Liver (tissue), 9 donors: ENCODE results near the gene GPAT3. TPM values are rescaled to one million over a fixed set of nuclear protein-coding genes. Genes with fewer than 3 reads are reported as not detected.
"Not testable (repeated sequence)": the region's sequence is repeated elsewhere in the genome, so short reads cannot be mapped to it uniquely, and the experiment has no call there.

ENCODE experiments used
- DNase-seq: peaks from one replicate; pipeline ENCODE4 v3.0.0-alpha.2; 2017; ENCODE audit warnings: low spot score
- H3K27ac ChIP-seq, 2 donors: one replicate each; pipeline ENCODE4 v1.7.0; 2013; ENCODE audit warnings: inconsistent platforms in 2 of 2, low read length in 2 of 2, control low read depth in 1 of 2, low read depth in 1 of 2, mild to moderate bottlenecking in 1 of 2
- H3K27me3 ChIP-seq, 4 donors: one replicate each; pipeline versions ENCODE4 v1.6.1 to v1.7.0; 2013; ENCODE audit warnings: low read length in 3 of 4, inconsistent platforms in 1 of 4, mild to moderate bottlenecking in 1 of 4, moderate library complexity in 1 of 4; ENCODE audit not compliant: control insufficient read depth in 4 of 4, insufficient read depth in 4 of 4
- H3K36me3 ChIP-seq, 4 donors: one replicate each; pipeline versions ENCODE4 v1.6.1 to v1.7.0; 2013; ENCODE audit warnings: low read length in 3 of 4, mild to moderate bottlenecking in 3 of 4, low read depth in 1 of 4, moderate library complexity in 1 of 4; ENCODE audit not compliant: control insufficient read depth in 4 of 4, insufficient read depth in 3 of 4
- H3K4me1 ChIP-seq, 4 donors: one replicate each; pipeline versions ENCODE4 v1.6.1 to v1.7.0; 2013; ENCODE audit warnings: low read length in 3 of 4, mild to moderate bottlenecking in 3 of 4, moderate library complexity in 1 of 4; ENCODE audit not compliant: control insufficient read depth in 4 of 4, insufficient read depth in 4 of 4
- H3K4me3 ChIP-seq, 3 donors: one replicate each; pipeline versions ENCODE4 v1.6.1 to v1.7.0; 2013; ENCODE audit warnings: low read length in 3 of 3, control low read depth in 1 of 3, low read depth in 1 of 3, mild to moderate bottlenecking in 1 of 3
- H3K9ac ChIP-seq, 2 donors: one replicate each; pipeline ENCODE4 v1.7.0; 2013; ENCODE audit warnings: low read length in 2 of 2, mild to moderate bottlenecking in 2 of 2, moderate library complexity in 2 of 2, control low read depth in 1 of 2, low read depth in 1 of 2
- H3K9me3 ChIP-seq, 4 donors: one replicate each; pipeline versions ENCODE4 v1.6.1 to v1.7.0; 2013; ENCODE audit warnings: low read length in 3 of 4; ENCODE audit not compliant: control insufficient read depth in 4 of 4
- ATF3 ChIP-seq: IDR thresholded peaks from 2 replicates; pipeline ENCODE4 v1.6.1; 2016; ENCODE audit warnings: antibody characterized with exemption
- FOXA1 ChIP-seq: IDR thresholded peaks from 2 replicates; pipeline ENCODE4 v1.6.1; 2016; ENCODE audit warnings: antibody characterized with exemption
- GABPA ChIP-seq, 2 donors: IDR thresholded peaks in 1 of 2; conservative IDR thresholded peaks in 1 of 2; 2 replicates each; pipeline ENCODE4 v1.6.1; 2016; ENCODE audit warnings: antibody characterized with exemption in 2 of 2, mild to moderate bottlenecking in 1 of 2, moderate library complexity in 1 of 2
- HNF4A ChIP-seq, 2 donors: conservative IDR thresholded peaks; 2 replicates each; pipeline ENCODE4 v1.6.1; 2016; ENCODE audit warnings: antibody characterized with exemption in 2 of 2, mild to moderate bottlenecking in 2 of 2
- HNF4G ChIP-seq: IDR thresholded peaks from 2 replicates; pipeline ENCODE4 v1.6.1; 2016; ENCODE audit warnings: antibody characterized with exemption
- JUND ChIP-seq, 2 donors: IDR thresholded peaks; 2 replicates each; pipeline ENCODE4 v1.6.1; 2016; ENCODE audit warnings: antibody characterized with exemption in 2 of 2
- NR2F2 ChIP-seq: IDR thresholded peaks from 2 replicates; pipeline ENCODE4 v1.6.1; 2016; ENCODE audit warnings: antibody characterized with exemption
- RAD21 ChIP-seq, 2 donors: IDR thresholded peaks; 2 replicates each; pipeline ENCODE4 v1.6.1; 2016; ENCODE audit warnings: antibody characterized with exemption in 2 of 2, mild to moderate bottlenecking in 2 of 2
- REST ChIP-seq: IDR thresholded peaks from 2 replicates; pipeline ENCODE4 v1.6.1; 2016; ENCODE audit warnings: antibody characterized with exemption, mild to moderate bottlenecking
- SP1 ChIP-seq: IDR thresholded peaks from 2 replicates; pipeline ENCODE4 v1.6.1; 2018; ENCODE audit warnings: antibody characterized with exemption, mild to moderate bottlenecking
- TAF1 ChIP-seq: conservative IDR thresholded peaks from 2 replicates; pipeline ENCODE4 v1.6.1; 2016; ENCODE audit warnings: antibody characterized with exemption, mild to moderate bottlenecking
- YY1 ChIP-seq: IDR thresholded peaks from 2 replicates; pipeline ENCODE4 v1.6.1; 2016; ENCODE audit warnings: antibody characterized with exemption, mild to moderate bottlenecking
- WGBS: extraction: QIAGEN DNeasy Blood & Tissue Kit; methylation state at CpG from one replicate; pipeline ENCODE4 v1.1.7; 2013; 5-methylcytosine and 5-hydroxymethylcytosine counted together
- polyA plus RNA-seq, 2 donors: library from polyadenylated mRNA; stranded (reverse) in 1 of 2; unstranded in 1 of 2; fragments of 200-250 nt in 1 of 2; fragments of >200 nt in 1 of 2; fragmentation: Nextera tagmentation in 1 of 2; extraction: Ambion mirVana in 1 of 2; gene quantifications; one replicate each; pipeline versions ENCODE4 v1.2.1 to v1.2.3, GENCODE V29; 2013 to 2015
- total RNA-seq, 2 donors: library from RNA; depleted of rRNA; stranded (reverse); fragments of >200 nt; gene quantifications; one replicate each; pipeline ENCODE4 v1.2.3, GENCODE V29; 2014
- TF ChIP-seq, protein P1 (sequence below): fragments of 150-350 bp; IDR thresholded peaks from 2 replicates; pipeline ENCODE4 v1.5.1; 2017; ENCODE audit warnings: improper control_type of control experiment, low read depth, low read length; ENCODE audit not compliant: missing input control
- TF ChIP-seq, protein P2 (sequence below): IDR thresholded peaks from 2 replicates; pipeline ENCODE4 v1.6.1; 2016; ENCODE audit warnings: antibody characterized with exemption
- donor health status: healthy.
- donor health status: healthy.
- donor health status: healthy.
- donor health status: healthy.
- donor health status: healthy.

The GPAT3 gene
- total and polyA plus RNA-seq, 4 donors = 1.8 to 6.2 (median 4.5) TPM

- Histone ChIP-seq H3K4me3 (no peak overlapping the region), H3K9me3 (no peaks in the 10 kb centered on the region), H3K27ac (no peak overlapping the region), H3K36me3 (no peaks in the 10 kb centered on the region), H3K9ac (no peak overlapping the region), H3K27me3 (no peaks in the 10 kb centered on the region), H3K4me1 (no peaks in the 10 kb centered on the region)
- no peak for DNase-seq
- WGBS = 93% methylated on average over 1 of the region's 1 CpG
- TF ChIP-seq, protein P1, sequence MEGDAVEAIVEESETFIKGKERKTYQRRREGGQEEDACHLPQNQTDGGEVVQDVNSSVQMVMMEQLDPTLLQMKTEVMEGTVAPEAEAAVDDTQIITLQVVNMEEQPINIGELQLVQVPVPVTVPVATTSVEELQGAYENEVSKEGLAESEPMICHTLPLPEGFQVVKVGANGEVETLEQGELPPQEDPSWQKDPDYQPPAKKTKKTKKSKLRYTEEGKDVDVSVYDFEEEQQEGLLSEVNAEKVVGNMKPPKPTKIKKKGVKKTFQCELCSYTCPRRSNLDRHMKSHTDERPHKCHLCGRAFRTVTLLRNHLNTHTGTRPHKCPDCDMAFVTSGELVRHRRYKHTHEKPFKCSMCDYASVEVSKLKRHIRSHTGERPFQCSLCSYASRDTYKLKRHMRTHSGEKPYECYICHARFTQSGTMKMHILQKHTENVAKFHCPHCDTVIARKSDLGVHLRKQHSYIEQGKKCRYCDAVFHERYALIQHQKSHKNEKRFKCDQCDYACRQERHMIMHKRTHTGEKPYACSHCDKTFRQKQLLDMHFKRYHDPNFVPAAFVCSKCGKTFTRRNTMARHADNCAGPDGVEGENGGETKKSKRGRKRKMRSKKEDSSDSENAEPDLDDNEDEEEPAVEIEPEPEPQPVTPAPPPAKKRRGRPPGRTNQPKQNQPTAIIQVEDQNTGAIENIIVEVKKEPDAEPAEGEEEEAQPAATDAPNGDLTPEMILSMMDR = no peak
- TF ChIP-seq GABPA (IDR thresholded peaks at IDR 0.05 in 1 of 2, conservative IDR thresholded peaks at IDR 0.05 in 1 of 2) (no peak), HNF4A (conservative IDR thresholded peaks at IDR 0.05) (no peak), RAD21 (IDR thresholded peaks at IDR 0.05) (no peak), FOXA1 (no peak), JUND (IDR thresholded peaks at IDR 0.05) (no peak), REST (no peak), TAF1 (no peak)
- TF ChIP-seq, protein P2, sequence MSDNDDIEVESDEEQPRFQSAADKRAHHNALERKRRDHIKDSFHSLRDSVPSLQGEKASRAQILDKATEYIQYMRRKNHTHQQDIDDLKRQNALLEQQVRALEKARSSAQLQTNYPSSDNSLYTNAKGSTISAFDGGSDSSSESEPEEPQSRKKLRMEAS = no peak
Measured at GRCh38 chr4:83498187-83498586, 37.7 kb upstream of the GPAT3 start.

GRCh38 chr4:83501671-83502070, 34.2 kb upstream of the GPAT3 start:
- H3K27me3 ChIP-seq, DNase-seq, H3K4me3 ChIP-seq, H3K9me3 ChIP-seq, H3K27ac ChIP-seq, H3K36me3 ChIP-seq, H3K9ac ChIP-seq, H3K4me1 ChIP-seq: not testable (repeated sequence)
- 91% methylated on average over 3 of the region's 3 CpGs for WGBS

GRCh38 chr4:83503974-83504373, 31.9 kb upstream of the GPAT3 start:
- DNase-seq = no peak
- Histone ChIP-seq H3K4me1 (no peaks in the 10 kb centered on the region), H3K27me3 (no peaks in the 10 kb centered on the region), H3K9me3 (no peaks in the 10 kb centered on the region), H3K36me3 (no peaks in the 10 kb centered on the region), H3K9ac (no peak overlapping the region), H3K27ac (no peak overlapping the region), H3K4me3 (no peak overlapping the region)
- TF ChIP-seq NR2F2 (no peak), SP1 (no peak), ATF3 (no peak), HNF4G (no peak), YY1 (no peak)
- TF ChIP-seq, protein P2 = no peak
